Prostate gland (tissue), 2 donors: Measurements from ENCODE around the gene BACE2.

Experiments used
- POLR2A ChIP-seq: fragments of 450-650 bp; IDR thresholded peaks from one replicate; pipeline ENCODE4 v1.6.1; 2016; ENCODE audit warnings: antibody characterized with exemption, mild to moderate bottlenecking
- POLR2AphosphoS5 ChIP-seq: sonication (generic); formaldehyde crosslinking; IDR thresholded peaks from one replicate; pipeline ENCODE4 v1.6.1; 2017; ENCODE audit warnings: antibody characterized with exemption
- TF ChIP-seq, protein P1 (sequence below), 4 experiments: fragments of 200-600 bp in 2 of 4; fragments of 450-650 bp in 2 of 4; sonication (generic) in 2 of 4; IDR thresholded peaks; 1 replicate in 3 of 4; 2 replicates in 1 of 4; pipeline ENCODE4 v1.5.1; 2016 to 2019; ENCODE audit warnings: antibody characterized with exemption in 4 of 4, mild to moderate bottlenecking in 2 of 4, moderate library complexity in 2 of 4

- TF ChIP-seq, protein P1, sequence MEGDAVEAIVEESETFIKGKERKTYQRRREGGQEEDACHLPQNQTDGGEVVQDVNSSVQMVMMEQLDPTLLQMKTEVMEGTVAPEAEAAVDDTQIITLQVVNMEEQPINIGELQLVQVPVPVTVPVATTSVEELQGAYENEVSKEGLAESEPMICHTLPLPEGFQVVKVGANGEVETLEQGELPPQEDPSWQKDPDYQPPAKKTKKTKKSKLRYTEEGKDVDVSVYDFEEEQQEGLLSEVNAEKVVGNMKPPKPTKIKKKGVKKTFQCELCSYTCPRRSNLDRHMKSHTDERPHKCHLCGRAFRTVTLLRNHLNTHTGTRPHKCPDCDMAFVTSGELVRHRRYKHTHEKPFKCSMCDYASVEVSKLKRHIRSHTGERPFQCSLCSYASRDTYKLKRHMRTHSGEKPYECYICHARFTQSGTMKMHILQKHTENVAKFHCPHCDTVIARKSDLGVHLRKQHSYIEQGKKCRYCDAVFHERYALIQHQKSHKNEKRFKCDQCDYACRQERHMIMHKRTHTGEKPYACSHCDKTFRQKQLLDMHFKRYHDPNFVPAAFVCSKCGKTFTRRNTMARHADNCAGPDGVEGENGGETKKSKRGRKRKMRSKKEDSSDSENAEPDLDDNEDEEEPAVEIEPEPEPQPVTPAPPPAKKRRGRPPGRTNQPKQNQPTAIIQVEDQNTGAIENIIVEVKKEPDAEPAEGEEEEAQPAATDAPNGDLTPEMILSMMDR (IDR thresholded peaks at IDR 0.05) = no peak
- TF ChIP-seq POLR2AphosphoS5 = no peak
- no peak for TF ChIP-seq POLR2A
Measured at GRCh38 chr21:41166884-41167283, 1.1 kb upstream of the BACE2 start.
